Gastrocnemius medialis (tissue), 4 donors: Measurements from ENCODE around the gene SUPT4H1. TPM values are rescaled to one million over a fixed set of nuclear protein-coding genes. Genes with fewer than 3 reads are reported as not detected.

Experiments used
- ATAC-seq, 2 donors: fragments of 150-250 bp; one replicate each; pipeline ENCODE4 v1.9.1; 2016
- DNase-seq, 2 donors: peaks; one replicate each; pipeline ENCODE4 v3.0.0-alpha.2; 2019
- H3K27ac ChIP-seq, 4 donors: fragments of 200-600 bp; sonication (generic); 1 replicate in 1 of 4; 2 replicates in 3 of 4; pipeline ENCODE4 v1.5.1; 2016 to 2018; ENCODE audit warnings: mild to moderate bottlenecking in 2 of 4, moderate library complexity in 1 of 4
- H3K27me3 ChIP-seq, 3 donors: fragments of 200-600 bp; sonication (generic) in 2 of 3; 1 replicate in 1 of 3; 2 replicates in 2 of 3; pipeline versions ENCODE4 v1.5.1 to v1.6.0; 2016 to 2019; ENCODE audit warnings: mild to moderate bottlenecking in 1 of 3, moderate library complexity in 1 of 3
- H3K36me3 ChIP-seq, 2 donors: fragments of 200-600 bp; sonication (generic) in 1 of 2; one replicate each; pipeline ENCODE4 v1.5.1; 2017 to 2018
- H3K4me1 ChIP-seq, 2 donors: fragments of 200-600 bp; sonication (generic) in 1 of 2; one replicate each; pipeline ENCODE4 v1.5.1; 2016 to 2017; ENCODE audit warnings: mild to moderate bottlenecking in 2 of 2
- H3K4me3 ChIP-seq, 4 donors: fragments of 200-600 bp; sonication (generic) in 3 of 4; 1 replicate in 1 of 4; 2 replicates in 3 of 4; pipeline ENCODE4 v1.5.1; 2016 to 2019; ENCODE audit warnings: mild to moderate bottlenecking in 2 of 4
- H3K9me3 ChIP-seq, 3 donors: fragments of 200-600 bp; sonication (generic) in 2 of 3; 1 replicate in 1 of 3; 2 replicates in 2 of 3; pipeline ENCODE4 v1.5.1; 2016 to 2019
- CTCF ChIP-seq, 5 experiments: fragments of 450-650 bp in 3 of 5; fragments of 200-600 bp in 2 of 5; sonication (generic) in 2 of 5; IDR thresholded peaks in 4 of 5; conservative IDR thresholded peaks in 1 of 5; 1 replicate in 4 of 5; 2 replicates in 1 of 5; pipeline ENCODE4 v1.5.1; 2016 to 2019; ENCODE audit warnings: antibody characterized with exemption in 5 of 5, mild to moderate bottlenecking in 3 of 5, moderate library complexity in 3 of 5
- POLR2A ChIP-seq, 2 donors: fragments of 450-650 bp; IDR thresholded peaks; one replicate each; pipeline ENCODE4 v1.6.1; 2017; ENCODE audit warnings: antibody characterized with exemption in 2 of 2, mild to moderate bottlenecking in 2 of 2, moderate library complexity in 2 of 2
- in situ Hi-C, 4 donors: fragments of 200-750 bp; cut with MboI; loops; one replicate each; pipeline versions ENCODE4 v1.15.0 to v1.8.0; 2017; ENCODE audit warnings: low sequenced_read_pairs in 4 of 4
- intact Hi-C: fragments of 100-400 bp; cut with DNase I; formaldehyde crosslinking; loops from one replicate; pipeline ENCODE4 v1.15.1; 2023; ENCODE audit warnings: low total_unique reads
- total RNA-seq, 4 donors: library from RNA; depleted of rRNA; stranded (reverse); fragments of >200 nt; gene quantifications; one replicate each; pipeline versions ENCODE4 v1.1.0 to v1.2.3, GENCODE V29; 2016

SUPT4H1 gene
- total RNA-seq, 4 donors from 2014 or later, result 39.6 to 49.0 (median 41.1) TPM

- intact Hi-C loops (no loop called here), in situ Hi-C loops (no loop called here)
- Histone ChIP-seq H3K9me3 (no peaks in the 10 kb centered on the region), H3K4me1 (no peaks in the 10 kb centered on the region), H3K27me3 (no peaks in the 10 kb centered on the region), H3K27ac (no peak overlapping the region), H3K36me3 (no peaks in the 10 kb centered on the region), H3K4me3 (no peak overlapping the region)
- TF ChIP-seq POLR2A (IDR thresholded peaks at IDR 0.05) (no peak), CTCF (IDR thresholded peaks at IDR 0.05 in 4 of 5, conservative IDR thresholded peaks at IDR 0.05 in 1 of 5) (no peak)
- no peak for DNase-seq
- no peak for ATAC-seq
These were observed 11.6 kb upstream of the SUPT4H1 start for GRCh38 chr17:58363457-58364185.

GRCh38 chr17:58362368-58363014 lies 10.5 kb upstream of the SUPT4H1 start:
- Histone ChIP-seq H3K27ac (no peak overlapping the region), H3K4me3 (no peak overlapping the region), H3K27me3 (no peaks in the 10 kb centered on the region), H3K4me1 (no peaks in the 10 kb centered on the region), H3K9me3 (no peaks in the 10 kb centered on the region), H3K36me3 (no peaks in the 10 kb centered on the region)
- no peak for DNase-seq
- intact Hi-C loops (no loop called here), in situ Hi-C loops (no loop called here)
- no peak for ATAC-seq
- TF ChIP-seq POLR2A (IDR thresholded peaks at IDR 0.05) (no peak), CTCF (IDR thresholded peaks at IDR 0.05 in 4 of 5, conservative IDR thresholded peaks at IDR 0.05 in 1 of 5) (no peak)

- TF ChIP-seq POLR2A (IDR thresholded peaks at IDR 0.05), result no peak
- no peak for TF ChIP-seq CTCF (IDR thresholded peaks at IDR 0.05 in 4 of 5, conservative IDR thresholded peaks at IDR 0.05 in 1 of 5)
- ATAC-seq, result no peak
These were observed 8.5 kb upstream of the SUPT4H1 start for GRCh38 chr17:58360296-58361063.

GRCh38 chr17:58358408-58359172 lies 6.6 kb upstream of the SUPT4H1 start:
- ATAC-seq (no peak), DNase-seq (no peak)
- Histone ChIP-seq H3K27ac (no peak overlapping the region), H3K9me3 (no peaks in the 10 kb centered on the region), H3K27me3 (no peaks in the 10 kb centered on the region), H3K36me3 (no peaks in the 10 kb centered on the region), H3K4me3 (no peak overlapping the region), H3K4me1 (no peaks in the 10 kb centered on the region)
- intact Hi-C loops (no loop called here), in situ Hi-C loops (no loop called here)
- TF ChIP-seq POLR2A (IDR thresholded peaks at IDR 0.05) (no peak), CTCF (IDR thresholded peaks at IDR 0.05 in 4 of 5, conservative IDR thresholded peaks at IDR 0.05 in 1 of 5) (no peak)

More at GRCh38 chr17:58360296-58361063, 8.5 kb upstream of the SUPT4H1 start:
- H3K9me3 ChIP-seq, result no peaks in the 10 kb centered on the region
- H3K27ac ChIP-seq, result no peak overlapping the region
- in situ Hi-C loops (no loop called here), intact Hi-C loops (no loop called here)
- no peaks in the 10 kb centered on the region for H3K36me3 ChIP-seq
- no peak for DNase-seq
- H3K4me1 ChIP-seq, result no peaks in the 10 kb centered on the region
- H3K4me3 ChIP-seq, result no peak overlapping the region
- no peaks in the 10 kb centered on the region for H3K27me3 ChIP-seq
